Subcutaneous adipose tissue (tissue), 4 donors: ENCODE results near the gene GRN. TPM values are rescaled to one million over a fixed set of nuclear protein-coding genes. Genes with fewer than 3 reads are reported as not detected.

ENCODE experiments used
- small RNA-seq: library from RNA; depleted of rRNA; stranded (forward); fragments of <200 nt; gene quantifications from one replicate; pipeline ENCODE3, GENCODE V24; 2016
- total RNA-seq, 4 donors: library from RNA; depleted of rRNA; stranded (reverse); fragments of >200 nt; gene quantifications; one replicate each; pipeline ENCODE4 v1.1.0, GENCODE V29; 2016
- TF ChIP-seq, protein P1 (sequence below): fragments of 450-650 bp; IDR thresholded peaks from one replicate; pipeline ENCODE4 v1.5.1; 2016; ENCODE audit warnings: low read depth, mild to moderate bottlenecking, control low read depth, antibody characterized with exemption, moderate library complexity

Gene GRN
- total RNA-seq, 4 donors from 2014 or later: 201 to 823 (median 325) TPM

- TF ChIP-seq, protein P1, sequence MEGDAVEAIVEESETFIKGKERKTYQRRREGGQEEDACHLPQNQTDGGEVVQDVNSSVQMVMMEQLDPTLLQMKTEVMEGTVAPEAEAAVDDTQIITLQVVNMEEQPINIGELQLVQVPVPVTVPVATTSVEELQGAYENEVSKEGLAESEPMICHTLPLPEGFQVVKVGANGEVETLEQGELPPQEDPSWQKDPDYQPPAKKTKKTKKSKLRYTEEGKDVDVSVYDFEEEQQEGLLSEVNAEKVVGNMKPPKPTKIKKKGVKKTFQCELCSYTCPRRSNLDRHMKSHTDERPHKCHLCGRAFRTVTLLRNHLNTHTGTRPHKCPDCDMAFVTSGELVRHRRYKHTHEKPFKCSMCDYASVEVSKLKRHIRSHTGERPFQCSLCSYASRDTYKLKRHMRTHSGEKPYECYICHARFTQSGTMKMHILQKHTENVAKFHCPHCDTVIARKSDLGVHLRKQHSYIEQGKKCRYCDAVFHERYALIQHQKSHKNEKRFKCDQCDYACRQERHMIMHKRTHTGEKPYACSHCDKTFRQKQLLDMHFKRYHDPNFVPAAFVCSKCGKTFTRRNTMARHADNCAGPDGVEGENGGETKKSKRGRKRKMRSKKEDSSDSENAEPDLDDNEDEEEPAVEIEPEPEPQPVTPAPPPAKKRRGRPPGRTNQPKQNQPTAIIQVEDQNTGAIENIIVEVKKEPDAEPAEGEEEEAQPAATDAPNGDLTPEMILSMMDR: no peak
These were observed 53.9 kb downstream of the GRN start for GRCh38 chr17:44398692-44399691.

GRCh38 chr17:44400226-44400847 is 55.2 kb downstream of the GRN start:
- TF ChIP-seq, protein P1: no peak

Small RNA genes within 50 kb of the gene (small RNA-seq; reads per million reads assigned to genes)
- gene RF00012: not detected
- not detected for gene RNU6-453P

Other genes starting within 250 kb of the GRN start
- gene HDAC5, start 221.7 kb upstream of the GRN start, total RNA-seq: 10 to 100 TPM; 23.3 to 91.7 (median 42.4) TPM
- 1 to 10 TPM in 3 of 4 donors, under 1 TPM in 1; 0.82 to 3.6 (median 1.8) TPM for gene HROB, start 203.4 kb upstream of the GRN start, total RNA-seq
- gene ASB16, start 174.6 kb upstream of the GRN start, total RNA-seq: not detected
- 10 to 100 TPM; 26.6 to 36.0 (median 33.2) TPM for gene TMUB2, start 158.3 kb upstream of the GRN start, total RNA-seq
- 10 to 100 TPM; 11.7 to 31.6 (median 28.2) TPM for gene ATXN7L3, start 145.4 kb upstream of the GRN start, total RNA-seq
- gene UBTF, start 125.6 kb upstream of the GRN start, total RNA-seq: 10 to 100 TPM; 23.5 to 63.5 (median 35.3) TPM
- gene SLC4A1, start 77.2 kb upstream of the GRN start, total RNA-seq: under 1 TPM in 2 of 4 donors, not detected in 2; under 0.01 to 0.16 TPM
- gene RUNDC3A, start 36.7 kb upstream of the GRN start, total RNA-seq: under 1 TPM in 1 of 4 donors, not detected in 3; 0.51 TPM
- 10 to 100 TPM; 35.7 to 55.4 (median 42.5) TPM for gene SLC25A39, start 20.5 kb upstream of the GRN start, total RNA-seq
- 1 to 10 TPM in 2 of 4 donors, under 1 TPM in 2; 0.66 to 6.2 (median 1.1) TPM for gene FAM171A2, start 18.6 kb downstream of the GRN start, total RNA-seq
- gene ITGA2B, start 44.3 kb downstream of the GRN start, total RNA-seq: under 1 TPM in 3 of 4 donors, not detected in 1; 0.44 to 0.65 (median 0.57) TPM
- gene GPATCH8, start 158.1 kb downstream of the GRN start, total RNA-seq: 10 to 100 TPM; 33.8 to 49.3 (median 39.1) TPM
- gene FZD2, start 212.2 kb downstream of the GRN start, total RNA-seq: 1 to 10 TPM in 2 of 4 donors, under 1 TPM in 2; 0.75 to 5.6 (median 1.6) TPM